Measurements from ENCODE around the gene RAF1.
A peak's percentile ranks its signal among the peaks of the same experiment; 100 is the strongest.

Gene RAF1

GRCh38 chr3:12615266-12615665, 48.7 kb downstream of the RAF1 start:
- Histone ChIP-seq H3K9ac (ENCODE audit: low read depth, low read length) (no peak overlapping the region), H3K4me3 (ENCODE audit: low read length) (no peak overlapping the region), H3K27me3 (ENCODE audit: insufficient read depth, low read length) (no peaks in the 10 kb centered on the region), H3K36me3 (ENCODE audit: insufficient read depth, low read length) (peaks cover 72% of the 10 kb centered on the region), H3K9me3 (ENCODE audit: insufficient read depth, low read depth, low read length) (no peaks in the 10 kb centered on the region), H3K4me1 (ENCODE audit: insufficient read depth, low read length) (peaks cover 6% of the 10 kb centered on the region), H3K27ac (ENCODE audit: low read depth, low read length) (no peak overlapping the region)
- 97% methylated on average over 4 of the region's 4 CpGs for WGBS

- Histone ChIP-seq H3K4me1 (ENCODE audit: insufficient read depth, low read length) (peaks cover 6% of the 10 kb centered on the region), H3K9me3 (ENCODE audit: insufficient read depth, low read depth, low read length) (no peaks in the 10 kb centered on the region), H3K4me3 (ENCODE audit: low read length) (no peak overlapping the region), H3K27ac (ENCODE audit: low read depth, low read length) (peak overlapping the region; percentile 9; the same call in 1 of the 2 replicates), H3K27me3 (ENCODE audit: insufficient read depth, low read length) (no peaks in the 10 kb centered on the region), H3K9ac (ENCODE audit: low read depth, low read length) (no peak overlapping the region), H3K36me3 (ENCODE audit: insufficient read depth, low read length) (peaks cover 82% of the 10 kb centered on the region)
- WGBS, result no CpG with 5 or more reads among the region's 4 CpGs
Observed at GRCh38 chr3:12613250-12613649, 50.7 kb downstream of the RAF1 start.

- peaks cover 82% of the 10 kb centered on the region for H3K36me3 ChIP-seq (ENCODE audit: insufficient read depth, low read length)
Observed at GRCh38 chr3:12612514-12613226, 51.2 kb downstream of the RAF1 start.

GRCh38 chr3:12611117-12611516, 52.8 kb downstream of the RAF1 start:
- Histone ChIP-seq H3K9me3 (ENCODE audit: insufficient read depth, low read depth, low read length) (no peaks in the 10 kb centered on the region), H3K4me1 (ENCODE audit: insufficient read depth, low read length) (peaks cover 6% of the 10 kb centered on the region), H3K27ac (ENCODE audit: low read depth, low read length) (no peak overlapping the region), H3K36me3 (ENCODE audit: insufficient read depth, low read length) (peaks cover 77% of the 10 kb centered on the region), H3K4me3 (ENCODE audit: low read length) (no peak overlapping the region), H3K27me3 (ENCODE audit: insufficient read depth, low read length) (no peaks in the 10 kb centered on the region), H3K9ac (ENCODE audit: low read depth, low read length) (no peak overlapping the region)
- WGBS, result 81% methylated on average over 5 of the region's 5 CpGs

More at GRCh38 chr3:12612514-12613226, 51.2 kb downstream of the RAF1 start:
- 97% methylated on average over 5 of the region's 6 CpGs for WGBS
- no peak overlapping the region for H3K9ac ChIP-seq (ENCODE audit: low read depth, low read length)
- H3K9me3 ChIP-seq (ENCODE audit: insufficient read depth, low read depth, low read length), result no peaks in the 10 kb centered on the region
- peaks cover 6% of the 10 kb centered on the region for H3K4me1 ChIP-seq (ENCODE audit: insufficient read depth, low read length)
- H3K27ac ChIP-seq (ENCODE audit: low read depth, low read length), result no peak overlapping the region
- no peaks in the 10 kb centered on the region for H3K27me3 ChIP-seq (ENCODE audit: insufficient read depth, low read length)
- H3K4me3 ChIP-seq (ENCODE audit: low read length), result no peak overlapping the region

- Histone ChIP-seq H3K9me3 (ENCODE audit: insufficient read depth, low read depth, low read length) (no peaks in the 10 kb centered on the region), H3K36me3 (ENCODE audit: insufficient read depth, low read length) (peaks cover 81% of the 10 kb centered on the region), H3K4me3 (ENCODE audit: low read length) (no peak overlapping the region), H3K27ac (ENCODE audit: low read depth, low read length) (no peak overlapping the region), H3K27me3 (ENCODE audit: insufficient read depth, low read length) (no peaks in the 10 kb centered on the region), H3K4me1 (ENCODE audit: insufficient read depth, low read length) (no peaks in the 10 kb centered on the region), H3K9ac (ENCODE audit: low read depth, low read length) (no peak overlapping the region)
- WGBS, result 100% methylated on average over 1 of the region's 1 CpG
Observed at GRCh38 chr3:12608376-12608775, 55.5 kb downstream of the RAF1 start.

GRCh38 chr3:12603969-12604368, 59.9 kb downstream of the RAF1 start:
- H3K27ac ChIP-seq (ENCODE audit: low read depth, low read length), result no peak overlapping the region
- peaks cover 95% of the 10 kb centered on the region for H3K36me3 ChIP-seq (ENCODE audit: insufficient read depth, low read length)
- no peaks in the 10 kb centered on the region for H3K9me3 ChIP-seq (ENCODE audit: insufficient read depth, low read depth, low read length)
- no peak overlapping the region for H3K9ac ChIP-seq (ENCODE audit: low read depth, low read length)
- H3K4me3 ChIP-seq (ENCODE audit: low read length), result no peak overlapping the region
- H3K4me1 ChIP-seq (ENCODE audit: insufficient read depth, low read length), result no peaks in the 10 kb centered on the region
- 93% methylated on average over 2 of the region's 2 CpGs for WGBS
- no peaks in the 10 kb centered on the region for H3K27me3 ChIP-seq (ENCODE audit: insufficient read depth, low read length)

GRCh38 chr3:12601072-12601471, 62.8 kb downstream of the RAF1 start:
- Histone ChIP-seq H3K4me3 (ENCODE audit: low read length) (no peak overlapping the region), H3K36me3 (ENCODE audit: insufficient read depth, low read length) (peaks cover 97% of the 10 kb centered on the region), H3K4me1 (ENCODE audit: insufficient read depth, low read length) (no peaks in the 10 kb centered on the region), H3K9ac (ENCODE audit: low read depth, low read length) (no peak overlapping the region), H3K9me3 (ENCODE audit: insufficient read depth, low read depth, low read length) (no peaks in the 10 kb centered on the region), H3K27ac (ENCODE audit: low read depth, low read length) (no peak overlapping the region), H3K27me3 (ENCODE audit: insufficient read depth, low read length) (no peaks in the 10 kb centered on the region)
- 100% methylated on average over 1 of the region's 1 CpG for WGBS

GRCh38 chr3:12598890-12599289, 65.0 kb downstream of the RAF1 start:
- Histone ChIP-seq H3K27me3 (ENCODE audit: insufficient read depth, low read length) (no peaks in the 10 kb centered on the region), H3K27ac (ENCODE audit: low read depth, low read length) (no peak overlapping the region), H3K9me3 (ENCODE audit: insufficient read depth, low read depth, low read length) (no peaks in the 10 kb centered on the region), H3K4me3 (ENCODE audit: low read length) (no peak overlapping the region), H3K36me3 (ENCODE audit: insufficient read depth, low read length) (peaks cover 97% of the 10 kb centered on the region), H3K4me1 (ENCODE audit: insufficient read depth, low read length) (no peaks in the 10 kb centered on the region), H3K9ac (ENCODE audit: low read depth, low read length) (no peak overlapping the region)

- H3K27me3 ChIP-seq (ENCODE audit: insufficient read depth, low read length), result no peaks in the 10 kb centered on the region
- peaks cover 85% of the 10 kb centered on the region for H3K36me3 ChIP-seq (ENCODE audit: insufficient read depth, low read length)
- H3K9me3 ChIP-seq (ENCODE audit: insufficient read depth, low read depth, low read length), result no peaks in the 10 kb centered on the region
- H3K9ac ChIP-seq (ENCODE audit: low read depth, low read length), result no peak overlapping the region
- 96% methylated on average over 3 of the region's 3 CpGs for WGBS
- no peaks in the 10 kb centered on the region for H3K4me1 ChIP-seq (ENCODE audit: insufficient read depth, low read length)
- no peak overlapping the region for H3K4me3 ChIP-seq (ENCODE audit: low read length)
- no peak overlapping the region for H3K27ac ChIP-seq (ENCODE audit: low read depth, low read length)
Observed at GRCh38 chr3:12593473-12593872, 70.4 kb downstream of the RAF1 start.

GRCh38 chr3:12591997-12592715, 71.8 kb downstream of the RAF1 start:
- H3K9me3 ChIP-seq (ENCODE audit: insufficient read depth, low read depth, low read length), result no peaks in the 10 kb centered on the region
- no peak overlapping the region for H3K27ac ChIP-seq (ENCODE audit: low read depth, low read length)
- no peaks in the 10 kb centered on the region for H3K27me3 ChIP-seq (ENCODE audit: insufficient read depth, low read length)
- H3K4me3 ChIP-seq (ENCODE audit: low read length), result no peak overlapping the region
- peaks cover 85% of the 10 kb centered on the region for H3K36me3 ChIP-seq (ENCODE audit: insufficient read depth, low read length)
- H3K9ac ChIP-seq (ENCODE audit: low read depth, low read length), result no peak overlapping the region
- 96% methylated on average over 4 of the region's 4 CpGs for WGBS
- no peaks in the 10 kb centered on the region for H3K4me1 ChIP-seq (ENCODE audit: insufficient read depth, low read length)

- 98% methylated on average over 6 of the region's 6 CpGs for WGBS
- H3K27ac ChIP-seq (ENCODE audit: low read depth, low read length), result no peak overlapping the region
- no peak overlapping the region for H3K9ac ChIP-seq (ENCODE audit: low read depth, low read length)
- H3K4me3 ChIP-seq (ENCODE audit: low read length), result no peak overlapping the region
- no peaks in the 10 kb centered on the region for H3K4me1 ChIP-seq (ENCODE audit: insufficient read depth, low read length)
- no peaks in the 10 kb centered on the region for H3K27me3 ChIP-seq (ENCODE audit: insufficient read depth, low read length)
- H3K36me3 ChIP-seq (ENCODE audit: insufficient read depth, low read length), result peaks cover 85% of the 10 kb centered on the region
- H3K9me3 ChIP-seq (ENCODE audit: insufficient read depth, low read depth, low read length), result no peaks in the 10 kb centered on the region
Observed at GRCh38 chr3:12591456-12591855, 72.5 kb downstream of the RAF1 start.
